HepG2 (cell line): ENCODE measurements around the gene TP53BP2.

Source experiments
- BORCS8-MEF2B ChIP-seq: sonication (generic); formaldehyde crosslinking; IDR thresholded peaks from 2 replicates; pipeline ENCODE4 v1.8.0; 2022; ENCODE audit warnings: mild to moderate bottlenecking, missing genetic modification reagents
- EZH2 ChIP-seq: conservative IDR thresholded peaks from 2 replicates; pipeline ENCODE4 v1.6.1; 2012; ENCODE audit warnings: mild to moderate bottlenecking, low read depth, low read length, moderate library complexity
- MTA1 ChIP-seq: sonication (generic); formaldehyde crosslinking; IDR thresholded peaks from 2 replicates; pipeline ENCODE4 v1.4.0; 2020; ENCODE audit warnings: missing genetic modification reagents, mild to moderate bottlenecking, borderline replicate concordance
- POLR2A ChIP-seq, 2 experiments: IDR thresholded peaks; 2 replicates each; pipeline ENCODE4 v1.6.1; 2011; ENCODE audit warnings: low read depth in 2 of 2, low read length in 2 of 2, mild to moderate bottlenecking in 1 of 2, moderate library complexity in 1 of 2; ENCODE audit not compliant: insufficient read depth in 1 of 2
- POLR2AphosphoS2 ChIP-seq: IDR thresholded peaks from 2 replicates; pipeline ENCODE4 v1.6.1; 2011; ENCODE audit warnings: low read depth, low read length, improper control_type of control experiment
- ZBTB21 ChIP-seq: sonication (generic); formaldehyde crosslinking; IDR thresholded peaks from 2 replicates; pipeline ENCODE4 v1.4.0; 2020; ENCODE audit warnings: missing genetic modification reagents
- ZNF138 ChIP-seq: sonication (generic); formaldehyde crosslinking; IDR thresholded peaks from 2 replicates; pipeline ENCODE4 v1.5.0; 2020; ENCODE audit warnings: mild to moderate bottlenecking, low read depth, missing genetic modification reagents
- ZNF224 ChIP-seq: sonication (generic); formaldehyde crosslinking; IDR thresholded peaks from 2 replicates; pipeline ENCODE4 v1.5.0; 2020; ENCODE audit warnings: mild to moderate bottlenecking, missing genetic modification reagents
- TF ChIP-seq, protein P1 (sequence below): sonication (generic); formaldehyde crosslinking; IDR thresholded peaks from 2 replicates; pipeline ENCODE4 v1.5.0; 2020; ENCODE audit warnings: mild to moderate bottlenecking, missing genetic modification reagents, moderate library complexity

- TF ChIP-seq ZNF224 (CRISPR knock-in tag) (no peak), MTA1 (CRISPR knock-in tag) (no peak), ZNF138 (CRISPR knock-in tag) (no peak), POLR2AphosphoS2 (no peak), BORCS8-MEF2B (CRISPR knock-in tag) (no peak), POLR2A (IDR thresholded peaks at IDR 0.05; ENCODE audit: insufficient read depth in 1 of 2, low read depth in 2 of 2, low read length in 2 of 2) (no peak), EZH2 (no peak), ZBTB21 (CRISPR knock-in tag) (no peak)
- TF ChIP-seq, protein P1, sequence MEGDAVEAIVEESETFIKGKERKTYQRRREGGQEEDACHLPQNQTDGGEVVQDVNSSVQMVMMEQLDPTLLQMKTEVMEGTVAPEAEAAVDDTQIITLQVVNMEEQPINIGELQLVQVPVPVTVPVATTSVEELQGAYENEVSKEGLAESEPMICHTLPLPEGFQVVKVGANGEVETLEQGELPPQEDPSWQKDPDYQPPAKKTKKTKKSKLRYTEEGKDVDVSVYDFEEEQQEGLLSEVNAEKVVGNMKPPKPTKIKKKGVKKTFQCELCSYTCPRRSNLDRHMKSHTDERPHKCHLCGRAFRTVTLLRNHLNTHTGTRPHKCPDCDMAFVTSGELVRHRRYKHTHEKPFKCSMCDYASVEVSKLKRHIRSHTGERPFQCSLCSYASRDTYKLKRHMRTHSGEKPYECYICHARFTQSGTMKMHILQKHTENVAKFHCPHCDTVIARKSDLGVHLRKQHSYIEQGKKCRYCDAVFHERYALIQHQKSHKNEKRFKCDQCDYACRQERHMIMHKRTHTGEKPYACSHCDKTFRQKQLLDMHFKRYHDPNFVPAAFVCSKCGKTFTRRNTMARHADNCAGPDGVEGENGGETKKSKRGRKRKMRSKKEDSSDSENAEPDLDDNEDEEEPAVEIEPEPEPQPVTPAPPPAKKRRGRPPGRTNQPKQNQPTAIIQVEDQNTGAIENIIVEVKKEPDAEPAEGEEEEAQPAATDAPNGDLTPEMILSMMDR (CRISPR knock-in tag): no peak
Observed at GRCh38 chr1:223741861-223742260, 103.9 kb downstream of the TP53BP2 start.
